ENCODE results near the gene AUTS2. TPM values are rescaled to one million over a fixed set of nuclear protein-coding genes. Genes with fewer than 3 reads are reported as not detected.

The AUTS2 gene
- total RNA-seq, 1 experiment from 2014 or later, result 50.0 TPM

DNA sequence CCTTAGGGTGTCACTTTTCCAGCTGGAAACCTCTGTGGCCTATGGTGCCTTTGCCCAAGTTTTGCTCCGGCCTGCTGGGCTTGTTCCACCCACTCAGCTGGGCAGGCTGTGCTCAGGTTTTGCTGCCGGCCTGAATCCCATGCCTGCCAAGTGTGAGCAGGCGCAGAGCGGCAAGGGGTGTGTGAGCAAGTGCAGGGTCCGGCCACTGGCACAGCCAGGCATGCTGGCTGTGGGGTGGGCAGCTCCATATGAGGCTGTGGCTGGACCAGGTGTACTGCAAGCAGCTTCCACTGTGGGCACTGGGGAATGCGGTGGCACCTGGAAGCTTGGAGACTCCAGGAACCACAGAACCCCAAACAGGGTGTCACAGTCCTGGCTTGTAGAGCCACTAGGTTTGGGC lies 92.1 kb downstream of the AUTS2 start:
- H3K36me3 Mint-ChIP-seq, result no peaks in the 10 kb centered on the region

DNA sequence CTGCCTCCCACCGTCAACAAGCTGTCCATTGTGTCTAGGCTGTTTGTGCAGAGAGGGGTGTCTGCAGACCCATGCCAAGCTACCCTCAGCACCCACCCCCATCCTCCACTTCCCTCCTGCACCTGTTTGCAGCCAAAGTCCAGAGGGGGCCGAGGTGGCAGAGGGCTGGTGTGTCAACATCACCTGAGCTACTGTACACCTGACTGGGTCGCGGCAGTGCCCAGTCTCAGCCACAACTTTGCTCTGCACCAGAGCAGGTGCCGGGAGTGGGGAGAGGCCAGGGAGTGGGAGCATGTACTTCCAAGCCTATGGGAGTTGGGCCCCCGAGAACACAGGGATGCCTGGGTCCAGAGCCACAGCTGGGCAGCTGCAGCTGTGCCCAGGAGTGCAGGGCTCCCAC lies 93.1 kb downstream of the AUTS2 start:
- Mint-ChIP-seq H3K27me3 (ENCODE audit: low read depth) (peaks cover 5% of the 10 kb centered on the region; the same call in 1 of the 2 replicates), H3K27ac (no peak overlapping the region), H3K36me3 (no peaks in the 10 kb centered on the region), H3K4me1 (peaks cover 9% of the 10 kb centered on the region), H3K4me3 (no peak overlapping the region), H3K9me3 (no peaks in the 10 kb centered on the region)
- POLR2A ChIA-PET, result no interaction called here
- no peak for ATAC-seq
- no peak for DNase-seq (ENCODE audit: low spot score)
- no peak for TF ChIP-seq TCF7 (CRISPR knock-in tag; IDR thresholded peaks at IDR 0.05; ENCODE audit: low read depth)
- CTCF ChIA-PET, result no interaction called here

More for the DNA sequence above, 92.1 kb downstream of the AUTS2 start:
- Mint-ChIP-seq H3K27me3 (ENCODE audit: low read depth) (peaks cover 5% of the 10 kb centered on the region; the same call in 1 of the 2 replicates), H3K4me3 (no peak overlapping the region), H3K4me1 (peaks cover 6% of the 10 kb centered on the region), H3K9me3 (no peaks in the 10 kb centered on the region), H3K27ac (no peak overlapping the region)
- no peak for DNase-seq (ENCODE audit: low spot score)
- POLR2A ChIA-PET, result no interaction called here
- CTCF ChIA-PET, result no interaction called here
- TF ChIP-seq SMAD4 (CRISPR knock-in tag; IDR thresholded peaks at IDR 0.05) (no peak), FOXJ3 (CRISPR knock-in tag; IDR thresholded peaks at IDR 0.05; ENCODE audit: borderline replicate concordance) (no peak), ZNF396 (CRISPR knock-in tag; IDR thresholded peaks at IDR 0.05; ENCODE audit: borderline replicate concordance) (no peak), TCF7 (CRISPR knock-in tag; IDR thresholded peaks at IDR 0.05; ENCODE audit: low read depth) (no peak), FOXP1 (CRISPR knock-in tag; IDR thresholded peaks at IDR 0.05; ENCODE audit: borderline replicate concordance) (no peak), JAZF1 (CRISPR knock-in tag; IDR thresholded peaks at IDR 0.05) (no peak), ZNF416 (CRISPR knock-in tag; IDR thresholded peaks at IDR 0.05) (no peak), SP1 (CRISPR knock-in tag; conservative IDR thresholded peaks at IDR 0.05) (no peak)
- TF ChIP-seq, protein P1, sequence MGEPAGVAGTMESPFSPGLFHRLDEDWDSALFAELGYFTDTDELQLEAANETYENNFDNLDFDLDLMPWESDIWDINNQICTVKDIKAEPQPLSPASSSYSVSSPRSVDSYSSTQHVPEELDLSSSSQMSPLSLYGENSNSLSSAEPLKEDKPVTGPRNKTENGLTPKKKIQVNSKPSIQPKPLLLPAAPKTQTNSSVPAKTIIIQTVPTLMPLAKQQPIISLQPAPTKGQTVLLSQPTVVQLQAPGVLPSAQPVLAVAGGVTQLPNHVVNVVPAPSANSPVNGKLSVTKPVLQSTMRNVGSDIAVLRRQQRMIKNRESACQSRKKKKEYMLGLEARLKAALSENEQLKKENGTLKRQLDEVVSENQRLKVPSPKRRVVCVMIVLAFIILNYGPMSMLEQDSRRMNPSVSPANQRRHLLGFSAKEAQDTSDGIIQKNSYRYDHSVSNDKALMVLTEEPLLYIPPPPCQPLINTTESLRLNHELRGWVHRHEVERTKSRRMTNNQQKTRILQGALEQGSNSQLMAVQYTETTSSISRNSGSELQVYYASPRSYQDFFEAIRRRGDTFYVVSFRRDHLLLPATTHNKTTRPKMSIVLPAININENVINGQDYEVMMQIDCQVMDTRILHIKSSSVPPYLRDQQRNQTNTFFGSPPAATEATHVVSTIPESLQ (CRISPR knock-in tag; IDR thresholded peaks at IDR 0.05), result no peak
- TF ChIP-seq, protein P2, sequence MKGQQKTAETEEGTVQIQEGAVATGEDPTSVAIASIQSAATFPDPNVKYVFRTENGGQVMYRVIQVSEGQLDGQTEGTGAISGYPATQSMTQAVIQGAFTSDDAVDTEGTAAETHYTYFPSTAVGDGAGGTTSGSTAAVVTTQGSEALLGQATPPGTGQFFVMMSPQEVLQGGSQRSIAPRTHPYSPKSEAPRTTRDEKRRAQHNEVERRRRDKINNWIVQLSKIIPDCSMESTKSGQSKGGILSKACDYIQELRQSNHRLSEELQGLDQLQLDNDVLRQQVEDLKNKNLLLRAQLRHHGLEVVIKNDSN (CRISPR knock-in tag; IDR thresholded peaks at IDR 0.05), result no peak
- TF ChIP-seq, protein P3, sequence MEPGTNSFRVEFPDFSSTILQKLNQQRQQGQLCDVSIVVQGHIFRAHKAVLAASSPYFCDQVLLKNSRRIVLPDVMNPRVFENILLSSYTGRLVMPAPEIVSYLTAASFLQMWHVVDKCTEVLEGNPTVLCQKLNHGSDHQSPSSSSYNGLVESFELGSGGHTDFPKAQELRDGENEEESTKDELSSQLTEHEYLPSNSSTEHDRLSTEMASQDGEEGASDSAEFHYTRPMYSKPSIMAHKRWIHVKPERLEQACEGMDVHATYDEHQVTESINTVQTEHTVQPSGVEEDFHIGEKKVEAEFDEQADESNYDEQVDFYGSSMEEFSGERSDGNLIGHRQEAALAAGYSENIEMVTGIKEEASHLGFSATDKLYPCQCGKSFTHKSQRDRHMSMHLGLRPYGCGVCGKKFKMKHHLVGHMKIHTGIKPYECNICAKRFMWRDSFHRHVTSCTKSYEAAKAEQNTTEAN (CRISPR knock-in tag; IDR thresholded peaks at IDR 0.05), result no peak
- TF ChIP-seq, protein P4, sequence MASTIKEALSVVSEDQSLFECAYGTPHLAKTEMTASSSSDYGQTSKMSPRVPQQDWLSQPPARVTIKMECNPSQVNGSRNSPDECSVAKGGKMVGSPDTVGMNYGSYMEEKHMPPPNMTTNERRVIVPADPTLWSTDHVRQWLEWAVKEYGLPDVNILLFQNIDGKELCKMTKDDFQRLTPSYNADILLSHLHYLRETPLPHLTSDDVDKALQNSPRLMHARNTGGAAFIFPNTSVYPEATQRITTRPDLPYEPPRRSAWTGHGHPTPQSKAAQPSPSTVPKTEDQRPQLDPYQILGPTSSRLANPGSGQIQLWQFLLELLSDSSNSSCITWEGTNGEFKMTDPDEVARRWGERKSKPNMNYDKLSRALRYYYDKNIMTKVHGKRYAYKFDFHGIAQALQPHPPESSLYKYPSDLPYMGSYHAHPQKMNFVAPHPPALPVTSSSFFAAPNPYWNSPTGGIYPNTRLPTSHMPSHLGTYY (CRISPR knock-in tag; IDR thresholded peaks at IDR 0.05), result no peak
- TF ChIP-seq, protein P5, sequence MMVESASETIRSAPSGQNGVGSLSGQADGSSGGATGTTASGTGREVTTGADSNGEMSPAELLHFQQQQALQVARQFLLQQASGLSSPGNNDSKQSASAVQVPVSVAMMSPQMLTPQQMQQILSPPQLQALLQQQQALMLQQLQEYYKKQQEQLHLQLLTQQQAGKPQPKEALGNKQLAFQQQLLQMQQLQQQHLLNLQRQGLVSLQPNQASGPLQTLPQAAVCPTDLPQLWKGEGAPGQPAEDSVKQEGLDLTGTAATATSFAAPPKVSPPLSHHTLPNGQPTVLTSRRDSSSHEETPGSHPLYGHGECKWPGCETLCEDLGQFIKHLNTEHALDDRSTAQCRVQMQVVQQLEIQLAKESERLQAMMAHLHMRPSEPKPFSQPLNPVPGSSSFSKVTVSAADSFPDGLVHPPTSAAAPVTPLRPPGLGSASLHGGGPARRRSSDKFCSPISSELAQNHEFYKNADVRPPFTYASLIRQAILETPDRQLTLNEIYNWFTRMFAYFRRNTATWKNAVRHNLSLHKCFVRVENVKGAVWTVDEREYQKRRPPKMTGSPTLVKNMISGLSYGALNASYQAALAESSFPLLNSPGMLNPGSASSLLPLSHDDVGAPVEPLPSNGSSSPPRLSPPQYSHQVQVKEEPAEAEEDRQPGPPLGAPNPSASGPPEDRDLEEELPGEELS (CRISPR knock-in tag; IDR thresholded peaks at IDR 0.05), result no peak
- no peak for ATAC-seq

DNA sequence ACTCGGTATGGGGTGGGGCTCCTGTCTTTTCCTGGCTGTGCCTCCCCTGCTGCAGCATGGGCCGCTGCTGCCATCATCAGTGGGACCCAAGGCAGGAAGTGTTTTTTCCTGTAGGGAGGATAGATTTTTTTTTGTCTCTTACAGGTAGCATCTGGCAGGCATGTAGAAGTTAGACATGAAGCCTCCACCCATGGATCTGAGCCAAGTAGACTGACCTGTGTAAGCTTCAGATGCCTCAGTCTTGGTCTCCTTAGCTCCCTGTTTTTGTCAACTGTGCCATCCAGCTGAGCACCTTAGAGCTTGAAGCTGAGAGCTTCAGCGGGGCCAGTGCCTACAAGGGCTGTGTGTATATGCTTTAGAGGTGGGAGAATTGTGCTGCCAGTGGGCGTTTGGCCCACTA lies 93.5 kb downstream of the AUTS2 start:
- ChIA-PET CTCF (no interaction called here), POLR2A (no interaction called here)
- TF ChIP-seq IRF2 (CRISPR knock-in tag; IDR thresholded peaks at IDR 0.05; ENCODE audit: borderline replicate concordance, low read depth) (no peak), JAZF1 (CRISPR knock-in tag; IDR thresholded peaks at IDR 0.05) (no peak), ESRRA (CRISPR knock-in tag; IDR thresholded peaks at IDR 0.05; ENCODE audit: borderline replicate concordance) (no peak), NR1H2 (CRISPR knock-in tag; IDR thresholded peaks at IDR 0.05) (no peak), ELF4 (CRISPR knock-in tag; IDR thresholded peaks at IDR 0.05; ENCODE audit: low read depth) (no peak), SMAD3 (CRISPR knock-in tag; IDR thresholded peaks at IDR 0.05; ENCODE audit: borderline replicate concordance) (no peak), FOXJ3 (CRISPR knock-in tag; IDR thresholded peaks at IDR 0.05; ENCODE audit: borderline replicate concordance) (no peak), TP53 (CRISPR knock-in tag; IDR thresholded peaks at IDR 0.05) (no peak), SP1 (CRISPR knock-in tag; conservative IDR thresholded peaks at IDR 0.05) (no peak), ZNF121 (CRISPR knock-in tag; IDR thresholded peaks at IDR 0.05) (no peak), ZNF138 (CRISPR knock-in tag; conservative IDR thresholded peaks at IDR 0.05) (no peak)
- TF ChIP-seq, protein P6, sequence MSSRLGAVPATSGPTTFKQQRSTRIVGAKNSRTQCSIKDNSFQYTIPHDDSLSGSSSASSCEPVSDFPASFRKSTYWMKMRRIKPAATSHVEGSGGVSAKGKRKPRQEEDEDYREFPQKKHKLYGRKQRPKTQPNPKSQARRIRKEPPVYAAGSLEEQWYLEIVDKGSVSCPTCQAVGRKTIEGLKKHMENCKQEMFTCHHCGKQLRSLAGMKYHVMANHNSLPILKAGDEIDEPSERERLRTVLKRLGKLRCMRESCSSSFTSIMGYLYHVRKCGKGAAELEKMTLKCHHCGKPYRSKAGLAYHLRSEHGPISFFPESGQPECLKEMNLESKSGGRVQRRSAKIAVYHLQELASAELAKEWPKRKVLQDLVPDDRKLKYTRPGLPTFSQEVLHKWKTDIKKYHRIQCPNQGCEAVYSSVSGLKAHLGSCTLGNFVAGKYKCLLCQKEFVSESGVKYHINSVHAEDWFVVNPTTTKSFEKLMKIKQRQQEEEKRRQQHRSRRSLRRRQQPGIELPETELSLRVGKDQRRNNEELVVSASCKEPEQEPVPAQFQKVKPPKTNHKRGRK (CRISPR knock-in tag; IDR thresholded peaks at IDR 0.05; ENCODE audit: borderline replicate concordance), result no peak
- H3K4me3 Mint-ChIP-seq, result no peak overlapping the region
- DNase-seq (ENCODE audit: low spot score), result no peak
- no peaks in the 10 kb centered on the region for H3K9me3 Mint-ChIP-seq
- ATAC-seq, result no peak
- H3K36me3 Mint-ChIP-seq, result no peaks in the 10 kb centered on the region
- H3K27ac Mint-ChIP-seq, result no peak overlapping the region
- peaks cover 13% of the 10 kb centered on the region for H3K4me1 Mint-ChIP-seq
- H3K27me3 Mint-ChIP-seq (ENCODE audit: low read depth), result peaks cover 5% of the 10 kb centered on the region; the same call in 1 of the 2 replicates
